Measurements from ENCODE around the gene RFNG. TPM values are rescaled to one million over a fixed set of nuclear protein-coding genes. Genes with fewer than 3 reads are reported as not detected.

RFNG gene
- total and polyA plus RNA-seq, 2 of the 13 experiments (the other 11 are each of a cell fraction or from before 2014, with no cell fraction given), result 61.4 to 64.0 TPM

GRCh38 chr17:82013772-82014321 lies 37.8 kb downstream of the RFNG start (continued):
- TF ChIP-seq ZNF784 (CRISPR knock-in tag; IDR thresholded peaks at IDR 0.05; ENCODE audit: borderline replicate concordance) (no peak), HOXA5 (CRISPR knock-in tag; IDR thresholded peaks at IDR 0.05) (no peak), CEBPB (IDR thresholded peaks at IDR 0.05; ENCODE audit: borderline replicate concordance, low read depth, low read length) (no peak), MIER2 (CRISPR knock-in tag; IDR thresholded peaks at IDR 0.05) (no peak), NR2F2 (IDR thresholded peaks at IDR 0.05; ENCODE audit: borderline replicate concordance, low read depth) (peak; percentile 83), BCL3 (CRISPR knock-in tag; IDR thresholded peaks at IDR 0.05) (no peak), PAF1 (CRISPR knock-in tag; IDR thresholded peaks at IDR 0.05) (no peak), ZNF556 (CRISPR knock-in tag; IDR thresholded peaks at IDR 0.05; ENCODE audit: borderline replicate concordance) (no peak), TAF15 (IDR thresholded peaks at IDR 0.05; ENCODE audit: low read depth, low read length, poor library complexity, severe bottlenecking) (no peak), ZSCAN20 (CRISPR knock-in tag; IDR thresholded peaks at IDR 0.05; ENCODE audit: borderline replicate concordance) (no peak), STAG1 (CRISPR knock-in tag; IDR thresholded peaks at IDR 0.05) (no peak), KLF16 (CRISPR knock-in tag; IDR thresholded peaks at IDR 0.05) (no peak), ZNF230 (CRISPR knock-in tag; IDR thresholded peaks at IDR 0.05) (no peak), ZNF225 (CRISPR knock-in tag; IDR thresholded peaks at IDR 0.05) (no peak), FOXK2 (IDR thresholded peaks at IDR 0.05) (no peak), MEIS2 (CRISPR knock-in tag; IDR thresholded peaks at IDR 0.05) (no peak), ZNF550 (CRISPR knock-in tag; IDR thresholded peaks at IDR 0.05; ENCODE audit: borderline replicate concordance) (no peak), ZNF12 (CRISPR knock-in tag; IDR thresholded peaks at IDR 0.05) (no peak), ZNF562 (CRISPR knock-in tag; IDR thresholded peaks at IDR 0.05; ENCODE audit: borderline replicate concordance) (no peak), RARG (CRISPR knock-in tag; IDR thresholded peaks at IDR 0.05; ENCODE audit: low read depth) (no peak), MTA1 (CRISPR knock-in tag; IDR thresholded peaks at IDR 0.05; ENCODE audit: borderline replicate concordance) (peak; percentile 74; the same call in 1 of the 2 replicates)
- TF ChIP-seq, protein P1, sequence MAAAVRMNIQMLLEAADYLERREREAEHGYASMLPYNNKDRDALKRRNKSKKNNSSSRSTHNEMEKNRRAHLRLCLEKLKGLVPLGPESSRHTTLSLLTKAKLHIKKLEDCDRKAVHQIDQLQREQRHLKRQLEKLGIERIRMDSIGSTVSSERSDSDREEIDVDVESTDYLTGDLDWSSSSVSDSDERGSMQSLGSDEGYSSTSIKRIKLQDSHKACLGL (CRISPR knock-in tag; IDR thresholded peaks at IDR 0.05), result no peak
- TF ChIP-seq, protein P2, sequence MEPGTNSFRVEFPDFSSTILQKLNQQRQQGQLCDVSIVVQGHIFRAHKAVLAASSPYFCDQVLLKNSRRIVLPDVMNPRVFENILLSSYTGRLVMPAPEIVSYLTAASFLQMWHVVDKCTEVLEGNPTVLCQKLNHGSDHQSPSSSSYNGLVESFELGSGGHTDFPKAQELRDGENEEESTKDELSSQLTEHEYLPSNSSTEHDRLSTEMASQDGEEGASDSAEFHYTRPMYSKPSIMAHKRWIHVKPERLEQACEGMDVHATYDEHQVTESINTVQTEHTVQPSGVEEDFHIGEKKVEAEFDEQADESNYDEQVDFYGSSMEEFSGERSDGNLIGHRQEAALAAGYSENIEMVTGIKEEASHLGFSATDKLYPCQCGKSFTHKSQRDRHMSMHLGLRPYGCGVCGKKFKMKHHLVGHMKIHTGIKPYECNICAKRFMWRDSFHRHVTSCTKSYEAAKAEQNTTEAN (CRISPR knock-in tag; conservative IDR thresholded peaks at IDR 0.05), result no peak
- TF ChIP-seq, protein P3, sequence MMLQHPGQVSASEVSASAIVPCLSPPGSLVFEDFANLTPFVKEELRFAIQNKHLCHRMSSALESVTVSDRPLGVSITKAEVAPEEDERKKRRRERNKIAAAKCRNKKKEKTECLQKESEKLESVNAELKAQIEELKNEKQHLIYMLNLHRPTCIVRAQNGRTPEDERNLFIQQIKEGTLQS (CRISPR knock-in tag; IDR thresholded peaks at IDR 0.05), result no peak
- TF ChIP-seq, protein P4, sequence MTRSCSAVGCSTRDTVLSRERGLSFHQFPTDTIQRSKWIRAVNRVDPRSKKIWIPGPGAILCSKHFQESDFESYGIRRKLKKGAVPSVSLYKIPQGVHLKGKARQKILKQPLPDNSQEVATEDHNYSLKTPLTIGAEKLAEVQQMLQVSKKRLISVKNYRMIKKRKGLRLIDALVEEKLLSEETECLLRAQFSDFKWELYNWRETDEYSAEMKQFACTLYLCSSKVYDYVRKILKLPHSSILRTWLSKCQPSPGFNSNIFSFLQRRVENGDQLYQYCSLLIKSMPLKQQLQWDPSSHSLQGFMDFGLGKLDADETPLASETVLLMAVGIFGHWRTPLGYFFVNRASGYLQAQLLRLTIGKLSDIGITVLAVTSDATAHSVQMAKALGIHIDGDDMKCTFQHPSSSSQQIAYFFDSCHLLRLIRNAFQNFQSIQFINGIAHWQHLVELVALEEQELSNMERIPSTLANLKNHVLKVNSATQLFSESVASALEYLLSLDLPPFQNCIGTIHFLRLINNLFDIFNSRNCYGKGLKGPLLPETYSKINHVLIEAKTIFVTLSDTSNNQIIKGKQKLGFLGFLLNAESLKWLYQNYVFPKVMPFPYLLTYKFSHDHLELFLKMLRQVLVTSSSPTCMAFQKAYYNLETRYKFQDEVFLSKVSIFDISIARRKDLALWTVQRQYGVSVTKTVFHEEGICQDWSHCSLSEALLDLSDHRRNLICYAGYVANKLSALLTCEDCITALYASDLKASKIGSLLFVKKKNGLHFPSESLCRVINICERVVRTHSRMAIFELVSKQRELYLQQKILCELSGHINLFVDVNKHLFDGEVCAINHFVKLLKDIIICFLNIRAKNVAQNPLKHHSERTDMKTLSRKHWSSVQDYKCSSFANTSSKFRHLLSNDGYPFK (CRISPR knock-in tag; IDR thresholded peaks at IDR 0.05; ENCODE audit: borderline replicate concordance), result no peak
